Renal cortex interstitium (tissue), 15 donors: ENCODE measurements around the gene FMOD. TPM values are rescaled to one million over a fixed set of nuclear protein-coding genes. Genes with fewer than 3 reads are reported as not detected.

ENCODE experiments used
- DNase-seq, 11 donors: peaks; one replicate each; pipeline ENCODE4 v3.0.0-alpha.2; 2013; ENCODE audit warnings: low read depth in 9 of 11, low spot score in 4 of 11; ENCODE audit errors: extremely low read depth in 1 of 11
- long read RNA-seq, 16 experiments: transcript quantifications; one replicate each; lab custom pipeline, GENCODE V29; 2026
- polyA plus RNA-seq, 3 donors: library from polyadenylated mRNA; unstranded; fragments of 120-200 nt; gene quantifications; one replicate each; pipeline ENCODE4 v1.2.1, GENCODE V29; 2013; ENCODE audit not compliant: insufficient read length in 3 of 3

The FMOD gene
- 10 to 100 TPM; 40.0 to 49.9 (median 42.4) TPM for polyA plus RNA-seq
- long read RNA-seq, donor 1, partial matches to known transcripts: 21 of 23 reads
- long read RNA-seq, donor 1, other reads (novel, unspliced or antisense): 0 of 23 reads
- long read RNA-seq, donor 2, partial matches to known transcripts: 36 of 37 reads
- long read RNA-seq, donor 2, other reads (novel, unspliced or antisense): 0 of 37 reads
- long read RNA-seq, donor 3, transcript FMOD-201 (3 exons, 3,310 nt): major isoform, 16 of 43 reads
- long read RNA-seq, donor 3, partial matches to known transcripts: 26 of 43 reads
- long read RNA-seq, donor 3, other reads (novel, unspliced or antisense): 0 of 43 reads
- long read RNA-seq, donor 4, transcript FMOD-201 (3 exons, 3,310 nt): major isoform, 5 of 13 reads
- long read RNA-seq, donor 4, partial matches to known transcripts: 8 of 13 reads
- long read RNA-seq, donor 4, other reads (novel, unspliced or antisense): 0 of 13 reads
- long read RNA-seq, donor 5: 0 reads
- long read RNA-seq, donor 6, transcript FMOD-201 (3 exons, 3,310 nt): major isoform, 5 of 13 reads
- long read RNA-seq, donor 6, partial matches to known transcripts: 7 of 13 reads
- long read RNA-seq, donor 6, other reads (novel, unspliced or antisense): 0 of 13 reads
- long read RNA-seq, donor 7, partial matches to known transcripts: 21 of 25 reads
- long read RNA-seq, donor 7, other reads (novel, unspliced or antisense): 0 of 25 reads
- long read RNA-seq, donor 8, transcript FMOD-201 (3 exons, 3,310 nt): major isoform, 12 of 37 reads
- long read RNA-seq, donor 8, partial matches to known transcripts: 25 of 37 reads
- long read RNA-seq, donor 8, other reads (novel, unspliced or antisense): 0 of 37 reads
- long read RNA-seq, donor 9, partial matches to known transcripts: 23 of 25 reads
- long read RNA-seq, donor 9, other reads (novel, unspliced or antisense): 0 of 25 reads
- long read RNA-seq, donor 10, partial matches to known transcripts: 21 of 26 reads
- long read RNA-seq, donor 10, other reads (novel, unspliced or antisense): 0 of 26 reads
- long read RNA-seq, donor 11, transcript FMOD-201 (3 exons, 3,310 nt): major isoform, 5 of 25 reads
- long read RNA-seq, donor 11, partial matches to known transcripts: 20 of 25 reads
- long read RNA-seq, donor 11, other reads (novel, unspliced or antisense): 0 of 25 reads
- long read RNA-seq, donor 12, partial matches to known transcripts: 0 of 4 reads
- long read RNA-seq, donor 12, other reads (novel, unspliced or antisense): 0 of 4 reads
- long read RNA-seq, donor 13, partial matches to known transcripts: 34 of 36 reads
- long read RNA-seq, donor 13, other reads (novel, unspliced or antisense): 0 of 36 reads
- long read RNA-seq, donor 14, transcript FMOD-201 (3 exons, 3,310 nt): major isoform, 9 of 27 reads
- long read RNA-seq, donor 14, partial matches to known transcripts: 18 of 27 reads
- long read RNA-seq, donor 14, other reads (novel, unspliced or antisense): 0 of 27 reads
- long read RNA-seq, donor 15, partial matches to known transcripts: 0 of 3 reads
- long read RNA-seq, donor 15, other reads (novel, unspliced or antisense): 0 of 3 reads
- long read RNA-seq, donor 16, transcript FMOD-201 (3 exons, 3,310 nt): major isoform, 22 of 89 reads
- long read RNA-seq, donor 16, partial matches to known transcripts: 67 of 89 reads
- long read RNA-seq, donor 16, other reads (novel, unspliced or antisense): 0 of 89 reads

GRCh38 chr1:203351037-203351625, at the start of gene FMOD:
Gene FMOD, minus strand, starts transcription at chr1:203351122. Its CDS starts 2,852 bp downstream, at chr1:203348270.
- DNase-seq: peak in 5 of 11 donors; percentile 44 to 67 (median 57)

GRCh38 chr1:203396595-203397194, 45.8 kb upstream of the FMOD start:
- no peak for DNase-seq

GRCh38 chr1:203395751-203396150, 44.8 kb upstream of the FMOD start:
- DNase-seq: no peak

- no peak for DNase-seq
Measured at GRCh38 chr1:203390298-203390697, 39.4 kb upstream of the FMOD start.

- no peak for DNase-seq
Measured at GRCh38 chr1:203388683-203389082, 37.8 kb upstream of the FMOD start.

- DNase-seq: peak in 2 of 11 donors; percentile 46 to 47
Measured at GRCh38 chr1:203382026-203382425, 31.1 kb upstream of the FMOD start.

GRCh38 chr1:203381151-203381751, 30.3 kb upstream of the FMOD start:
- no peak for DNase-seq

- no peak for DNase-seq
Measured at GRCh38 chr1:203380420-203381150, 29.7 kb upstream of the FMOD start.

GRCh38 chr1:203379825-203380224, 28.9 kb upstream of the FMOD start:
- DNase-seq: peak in 5 of 11 donors; percentile 38 to 63 (median 39)

- no peak for DNase-seq
Measured at GRCh38 chr1:203378556-203379245, 27.8 kb upstream of the FMOD start.

- DNase-seq: no peak
Measured at GRCh38 chr1:203373991-203374390, 23.1 kb upstream of the FMOD start.

- DNase-seq: no peak
Measured at GRCh38 chr1:203373002-203373401, 22.1 kb upstream of the FMOD start.

- no peak for DNase-seq
Measured at GRCh38 chr1:203371288-203371687, 20.4 kb upstream of the FMOD start.

GRCh38 chr1:203369666-203370065, 18.7 kb upstream of the FMOD start:
- DNase-seq: no peak

- no peak for DNase-seq
Measured at GRCh38 chr1:203368624-203369451, 17.9 kb upstream of the FMOD start.
